IPS DF 6.9 (cell line): ENCODE results near the gene GADD45A.

Experiments
- DNase-seq: peaks from one replicate; pipeline ENCODE4 v3.0.0-alpha.2; 2013; ENCODE audit warnings: low read depth, low spot score
- H3K27ac ChIP-seq: one replicate; pipeline ENCODE4 v1.5.1; 2013; ENCODE audit warnings: low read length, control low read depth
- H3K27me3 ChIP-seq: 2 replicates; pipeline ENCODE4 v1.6.1; 2013; ENCODE audit warnings: mild to moderate bottlenecking, low read length; ENCODE audit not compliant: control insufficient read depth, insufficient read depth
- H3K36me3 ChIP-seq: 2 replicates; pipeline ENCODE4 v1.6.1; 2013; ENCODE audit warnings: low read length; ENCODE audit not compliant: control insufficient read depth, insufficient read depth
- H3K4me1 ChIP-seq: 2 replicates; pipeline ENCODE4 v1.6.1; 2013; ENCODE audit warnings: low read length; ENCODE audit not compliant: control insufficient read depth, insufficient read depth
- H3K4me3 ChIP-seq: 2 replicates; pipeline ENCODE4 v1.5.1; 2013; ENCODE audit warnings: mild to moderate bottlenecking, low read length
- H3K9me3 ChIP-seq: 2 replicates; pipeline ENCODE4 v1.6.1; 2013; ENCODE audit warnings: low read length, inconsistent platforms; ENCODE audit not compliant: control insufficient read depth, insufficient read depth
- WGBS: extraction: QIAGEN DNeasy Blood & Tissue Kit; methylation state at CpG from one replicate; pipeline ENCODE4 v1.1.7; 2013; ENCODE audit warnings: mixed read lengths, missing lambda C conversion rate; ENCODE audit not compliant: insufficient read length, insufficient coverage; 5-methylcytosine and 5-hydroxymethylcytosine counted together

The GADD45A gene

GRCh38 chr1:67666636-67667035, 18.4 kb upstream of the GADD45A start:
- no peak overlapping the region for H3K27ac ChIP-seq
- no peak overlapping the region for H3K4me3 ChIP-seq
- no peak for DNase-seq
- WGBS, result no CpG with 5 or more reads among the region's 5 CpGs
- H3K36me3 ChIP-seq, result no peaks in the 10 kb centered on the region
- H3K4me1 ChIP-seq, result no peaks in the 10 kb centered on the region
- no peaks in the 10 kb centered on the region for H3K9me3 ChIP-seq
- H3K27me3 ChIP-seq, result no peaks in the 10 kb centered on the region

GRCh38 chr1:67668660-67669059, 16.3 kb upstream of the GADD45A start:
- H3K27me3 ChIP-seq, result no peaks in the 10 kb centered on the region
- no peak overlapping the region for H3K4me3 ChIP-seq
- H3K36me3 ChIP-seq, result no peaks in the 10 kb centered on the region
- no peaks in the 10 kb centered on the region for H3K4me1 ChIP-seq
- WGBS, result no CpG with 5 or more reads among the region's 1 CpG
- H3K9me3 ChIP-seq, result no peaks in the 10 kb centered on the region
- DNase-seq, result no peak
- no peak overlapping the region for H3K27ac ChIP-seq

- H3K4me3 ChIP-seq, result no peak overlapping the region
- H3K27me3 ChIP-seq, result no peaks in the 10 kb centered on the region
- no CpG with 5 or more reads among the region's 1 CpG for WGBS
- no peak overlapping the region for H3K27ac ChIP-seq
- 0 out of 2 replicates have a peak, but pooled peaks cover 2% of the 10 kb centered on the region for H3K4me1 ChIP-seq
- no peaks in the 10 kb centered on the region for H3K36me3 ChIP-seq
- no peaks in the 10 kb centered on the region for H3K9me3 ChIP-seq
- DNase-seq, result no peak
These were observed 12.7 kb upstream of the GADD45A start for GRCh38 chr1:67672260-67672803.

GRCh38 chr1:67673468-67674201, 11.4 kb upstream of the GADD45A start:
- WGBS, result no CpG with 5 or more reads among the region's 1 CpG
- no peaks in the 10 kb centered on the region for H3K9me3 ChIP-seq
- 0 out of 2 replicates have a peak, but pooled peaks cover 2% of the 10 kb centered on the region for H3K4me1 ChIP-seq

GRCh38 chr1:67674260-67675011, 10.6 kb upstream of the GADD45A start:
- Histone ChIP-seq H3K27ac (no peak overlapping the region), H3K9me3 (no peaks in the 10 kb centered on the region), H3K36me3 (no peaks in the 10 kb centered on the region), H3K4me1 (0 out of 2 replicates have a peak, but pooled peaks cover 2% of the 10 kb centered on the region), H3K4me3 (no peak overlapping the region), H3K27me3 (no peaks in the 10 kb centered on the region)
- DNase-seq, result no peak
- WGBS, result 100% methylated on average over 1 of the region's 4 CpGs

More at GRCh38 chr1:67673468-67674201, 11.4 kb upstream of the GADD45A start:
- Histone ChIP-seq H3K4me3 (no peak overlapping the region), H3K27me3 (no peaks in the 10 kb centered on the region), H3K27ac (no peak overlapping the region), H3K36me3 (no peaks in the 10 kb centered on the region)
- DNase-seq, result no peak

- no peaks in the 10 kb centered on the region for H3K36me3 ChIP-seq
- H3K27ac ChIP-seq, result no peak overlapping the region
- H3K4me1 ChIP-seq, result 0 out of 2 replicates have a peak, but pooled peaks cover 2% of the 10 kb centered on the region
- H3K4me3 ChIP-seq, result no peak overlapping the region
- no peak for DNase-seq
- no peaks in the 10 kb centered on the region for H3K9me3 ChIP-seq
- no CpG with 5 or more reads among the region's 2 CpGs for WGBS
- no peaks in the 10 kb centered on the region for H3K27me3 ChIP-seq
These were observed 9.2 kb upstream of the GADD45A start for GRCh38 chr1:67675800-67676199.

GRCh38 chr1:67676287-67676686, 8.7 kb upstream of the GADD45A start:
- H3K4me1 ChIP-seq, result 0 out of 2 replicates have a peak, but pooled peaks cover 2% of the 10 kb centered on the region
- whole genome bisulfite sequencing, result no CpG with 5 or more reads among the region's 2 CpGs
- no peak for DNase-seq
- no peaks in the 10 kb centered on the region for H3K36me3 ChIP-seq
- H3K9me3 ChIP-seq, result no peaks in the 10 kb centered on the region
- H3K4me3 ChIP-seq, result no peak overlapping the region
- H3K27me3 ChIP-seq, result no peaks in the 10 kb centered on the region
- H3K27ac ChIP-seq, result no peak overlapping the region

GRCh38 chr1:67676946-67677345, 8.1 kb upstream of the GADD45A start:
- no peak overlapping the region for H3K27ac ChIP-seq
- H3K36me3 ChIP-seq, result no peaks in the 10 kb centered on the region
- no CpG with 5 or more reads among the region's 2 CpGs for WGBS
- H3K9me3 ChIP-seq, result no peaks in the 10 kb centered on the region
- H3K27me3 ChIP-seq, result no peaks in the 10 kb centered on the region
- no peak for DNase-seq
- no peak overlapping the region for H3K4me3 ChIP-seq
- H3K4me1 ChIP-seq, result 0 out of 2 replicates have a peak, but pooled peaks cover 2% of the 10 kb centered on the region

- Histone ChIP-seq H3K4me1 (0 out of 2 replicates have a peak, but pooled peaks cover 2% of the 10 kb centered on the region), H3K9me3 (no peaks in the 10 kb centered on the region), H3K27me3 (no peaks in the 10 kb centered on the region), H3K4me3 (no peak overlapping the region), H3K27ac (no peak overlapping the region), H3K36me3 (no peaks in the 10 kb centered on the region)
- DNase-seq, result no peak
- WGBS, result 100% methylated on average over 1 of the region's 2 CpGs
These were observed 7.6 kb upstream of the GADD45A start for GRCh38 chr1:67677408-67677807.

- no peak overlapping the region for H3K27ac ChIP-seq
- H3K9me3 ChIP-seq, result no peaks in the 10 kb centered on the region
- H3K27me3 ChIP-seq, result no peaks in the 10 kb centered on the region
- no peaks in the 10 kb centered on the region for H3K36me3 ChIP-seq
- no CpG with 5 or more reads among the region's 2 CpGs for WGBS
- 0 out of 2 replicates have a peak, but pooled peaks cover 2% of the 10 kb centered on the region for H3K4me1 ChIP-seq
- DNase-seq, result no peak
- H3K4me3 ChIP-seq, result no peak overlapping the region
These were observed 7.1 kb upstream of the GADD45A start for GRCh38 chr1:67677930-67678329.
